ENCODE data around the gene MIEF1. TPM values are rescaled to one million over a fixed set of nuclear protein-coding genes. Genes with fewer than 3 reads are reported as not detected.
A peak's percentile ranks its signal among the peaks of the same experiment; 100 is the strongest.

MIEF1 gene
- total RNA-seq, 1 donor from 2014 or later = 16.1 TPM

- no peak for ATAC-seq
- intact Hi-C loops (cut with micrococcal nuclease) = no loop called here
Observed at GRCh38 chr22:39487826-39488520, 14.1 kb upstream of the MIEF1 start.

GRCh38 chr22:39488563-39489083 lies 13.5 kb upstream of the MIEF1 start:
- DNase-seq (no peak), ATAC-seq (no peak)
- intact Hi-C loops (cut with micrococcal nuclease) = no loop called here

More at GRCh38 chr22:39487826-39488520, 14.1 kb upstream of the MIEF1 start:
- no peak for DNase-seq

GRCh38 chr22:39489094-39490068 lies 12.7 kb upstream of the MIEF1 start:
- ATAC-seq = peak; percentile 15
- intact Hi-C loops (cut with micrococcal nuclease) = no loop called here
- no peak for DNase-seq

DNA sequence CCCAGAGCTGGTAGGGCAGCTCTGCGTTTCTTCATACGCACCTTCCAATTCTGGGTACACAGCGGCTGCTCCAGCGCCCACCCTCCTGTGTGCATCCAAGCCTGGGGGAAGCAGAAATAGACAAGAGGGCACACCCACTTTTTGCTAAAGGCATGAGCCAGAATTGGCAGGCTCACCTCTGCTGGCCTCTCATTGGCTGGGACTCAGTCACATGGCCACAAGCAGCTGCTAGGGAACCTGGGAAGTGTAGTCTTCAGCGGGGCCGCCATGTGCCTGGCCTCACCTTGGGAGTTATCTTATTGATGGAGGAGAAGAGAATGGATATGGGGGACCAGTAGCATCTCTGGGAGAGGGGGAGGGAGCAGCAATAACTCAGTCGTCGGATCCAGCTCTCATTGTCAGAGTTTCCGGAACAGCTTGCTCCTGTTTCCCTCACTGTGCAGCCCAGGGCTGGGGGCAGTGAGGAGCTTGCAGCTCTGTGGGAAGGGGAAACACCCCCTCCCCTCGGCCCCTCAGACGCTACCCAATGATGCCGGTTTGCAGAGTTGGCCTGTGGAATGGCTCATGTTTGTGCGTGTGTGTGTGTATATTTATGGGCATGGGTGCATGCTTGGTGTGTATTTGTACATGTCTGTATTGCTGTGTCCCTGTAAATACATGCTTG lies 11.8 kb upstream of the MIEF1 start:
- ATAC-seq = peak; percentile 92
- intact Hi-C loops (cut with micrococcal nuclease) = no loop called here
- peak; percentile 84 for DNase-seq

- intact Hi-C loops (cut with micrococcal nuclease) = no loop called here
- DNase-seq = no peak
Observed at GRCh38 chr22:39490966-39491680, 11.0 kb upstream of the MIEF1 start.

GRCh38 chr22:39491696-39492095 lies 10.4 kb upstream of the MIEF1 start:
- intact Hi-C loops (cut with micrococcal nuclease) = no loop called here
- DNase-seq (no peak), ATAC-seq (no peak)

More at GRCh38 chr22:39490966-39491680, 11.0 kb upstream of the MIEF1 start:
- no peak for ATAC-seq

DNA sequence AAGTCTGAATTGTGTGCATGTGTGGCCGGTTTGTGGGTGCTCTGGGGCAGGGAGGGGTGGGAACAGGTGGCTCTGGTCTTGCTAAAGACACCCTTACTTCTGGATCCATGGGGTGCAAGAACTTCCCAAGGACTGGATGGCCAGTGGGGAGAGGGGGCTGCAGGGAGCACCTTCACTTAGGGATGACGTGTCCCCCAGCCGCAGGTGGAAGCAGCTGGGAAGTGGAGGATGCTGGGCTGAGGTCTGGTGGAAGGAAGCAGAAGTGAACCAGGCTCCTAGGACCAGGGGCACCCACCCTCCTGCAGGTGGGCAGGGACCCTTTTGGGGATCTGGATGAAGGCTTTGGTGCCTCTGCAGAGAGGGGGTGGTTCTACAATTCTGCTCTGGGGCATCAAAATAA lies 9.9 kb upstream of the MIEF1 start:
- no peak for DNase-seq
- no peak for ATAC-seq
- intact Hi-C loops (cut with micrococcal nuclease) = no loop called here

DNA sequence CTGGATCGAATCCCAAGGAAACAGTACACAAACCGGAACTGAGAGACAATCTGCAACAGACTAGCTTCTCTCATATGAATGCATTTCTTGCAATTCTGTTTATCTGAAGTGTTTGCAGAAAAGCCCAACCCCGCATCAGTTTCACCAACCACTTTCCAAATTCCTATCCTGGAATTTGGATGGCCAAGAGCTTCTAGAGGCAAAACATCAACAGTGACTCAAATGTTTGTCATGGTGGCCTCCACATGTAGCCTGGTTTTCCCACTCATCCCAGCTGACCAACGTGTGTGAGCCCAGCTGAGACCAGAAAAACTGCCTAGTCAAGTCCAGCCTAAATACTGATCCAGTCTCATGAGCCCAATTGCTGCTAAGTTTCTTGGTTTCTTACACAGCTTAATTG lies 8.3 kb upstream of the MIEF1 start:
- no peak for ATAC-seq
- no peak for DNase-seq
- intact Hi-C loops (cut with micrococcal nuclease) = no loop called here

GRCh38 chr22:39494471-39495120 lies 7.5 kb upstream of the MIEF1 start:
- DNase-seq (no peak), ATAC-seq (no peak)
- intact Hi-C loops (cut with micrococcal nuclease) = no loop called here

GRCh38 chr22:39496131-39496838 lies 5.8 kb upstream of the MIEF1 start:
- peak; percentile 71 for ATAC-seq
- intact Hi-C loops (cut with micrococcal nuclease) = no loop called here
- DNase-seq = peak; percentile 81

DNA sequence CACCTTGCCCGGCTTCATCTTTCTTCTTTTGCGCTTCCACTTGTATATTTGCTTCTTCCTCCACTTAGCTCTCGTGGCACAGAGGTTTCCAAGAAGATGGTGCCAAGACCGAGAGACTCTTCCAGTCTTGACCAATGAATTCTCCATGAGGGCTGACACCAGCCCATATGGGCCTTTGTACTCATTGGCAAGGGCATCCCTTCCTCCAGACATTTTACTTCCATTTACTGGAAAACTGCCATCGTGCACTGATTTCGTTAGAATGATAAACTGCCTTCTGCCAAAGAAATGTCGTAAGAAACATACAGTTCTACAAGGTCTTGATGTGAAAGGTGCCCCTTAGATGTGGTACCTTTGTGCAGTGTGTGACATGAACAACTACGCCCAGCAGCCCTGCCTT lies 4.7 kb upstream of the MIEF1 start:
- intact Hi-C loops (cut with micrococcal nuclease) = no loop called here
- ATAC-seq = no peak
- DNase-seq = no peak

- DNase-seq (peak; percentile 56), ATAC-seq (no peak)
- intact Hi-C loops (cut with micrococcal nuclease) = no loop called here
Observed at GRCh38 chr22:39498368-39498767, 3.7 kb upstream of the MIEF1 start.

DNA sequence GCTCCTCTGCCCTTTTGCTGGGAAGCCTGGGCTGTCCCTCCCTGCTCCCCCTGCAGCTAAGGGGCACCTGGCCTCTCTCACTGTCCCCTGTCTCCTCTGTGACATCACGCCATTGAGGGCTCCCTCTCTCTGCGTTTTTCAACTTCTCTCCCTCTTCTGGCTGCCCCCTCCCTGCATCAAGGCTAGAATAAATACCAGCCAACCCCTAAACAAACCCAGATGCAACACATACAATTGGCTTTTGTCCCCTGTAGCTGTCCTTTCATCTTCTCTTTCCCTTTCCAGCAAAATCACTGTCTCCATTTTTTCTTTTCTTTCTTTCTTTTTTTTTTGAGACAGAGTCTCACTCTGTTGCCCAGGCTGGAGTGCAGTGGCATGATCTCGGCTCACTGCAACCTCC lies 3.3 kb upstream of the MIEF1 start:
- intact Hi-C loops (cut with micrococcal nuclease) = no loop called here
- ATAC-seq = no peak

GRCh38 chr22:39500101-39500500 lies 2.0 kb upstream of the MIEF1 start:
- no peak for DNase-seq
- ATAC-seq = no peak
- intact Hi-C loops (cut with micrococcal nuclease) = no loop called here

More for the DNA sequence above, 3.3 kb upstream of the MIEF1 start:
- DNase-seq = no peak

DNA sequence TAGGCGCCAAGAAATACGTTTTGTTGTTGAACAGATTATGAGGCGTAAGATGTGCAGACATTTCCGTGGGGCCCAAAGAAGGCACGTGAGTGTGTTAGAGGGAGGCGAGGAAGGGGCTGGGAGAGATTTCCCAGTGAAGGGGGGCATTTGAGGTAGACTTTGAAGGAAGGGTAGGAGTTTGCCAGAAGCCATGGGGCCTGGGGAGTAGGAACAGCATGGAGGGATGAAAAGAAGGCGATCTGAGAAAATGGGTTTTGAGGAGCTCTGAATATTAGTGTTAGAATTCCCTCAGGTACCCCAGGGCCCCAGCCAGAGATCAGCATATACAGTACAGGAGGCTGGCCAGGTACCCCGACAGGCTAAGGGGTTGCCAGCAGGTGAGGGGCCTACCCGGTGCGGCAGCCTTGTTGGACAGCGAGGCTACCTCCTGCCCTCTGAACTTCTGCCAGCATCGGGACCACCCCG lies 414 bp upstream of the MIEF1 start:
- DNase-seq = no peak
- intact Hi-C loops (cut with micrococcal nuclease) = no loop called here
- ATAC-seq = no peak

GRCh38 chr22:39502789-39503409 lies 809 bp downstream of the MIEF1 start:
- no peak for DNase-seq
- intact Hi-C loops (cut with micrococcal nuclease) = no loop called here
- ATAC-seq = no peak

DNA sequence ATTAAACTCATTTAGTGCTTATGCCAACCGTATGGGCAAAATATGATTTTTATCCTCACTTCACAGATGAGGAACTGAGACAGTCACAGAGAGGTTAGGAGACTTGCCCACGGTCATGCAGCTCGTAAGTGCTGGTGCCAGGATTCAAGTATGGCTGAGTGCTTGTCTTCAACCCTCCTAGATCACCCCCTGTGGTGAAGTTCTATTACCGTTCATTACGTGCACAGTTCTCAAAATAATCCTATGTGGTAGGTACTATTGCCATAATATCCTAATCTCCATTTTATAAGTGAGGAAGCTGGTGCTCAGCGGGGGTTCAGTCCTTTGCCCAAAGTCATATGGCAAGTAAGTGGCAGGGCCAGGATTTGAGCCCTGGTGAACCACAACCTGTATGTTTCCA lies 1.5 kb downstream of the MIEF1 start:
- ATAC-seq = no peak
- intact Hi-C loops (cut with micrococcal nuclease) = no loop called here
- no peak for DNase-seq
